Measurements from ENCODE around the gene OTUD4. TPM values are rescaled to one million over a fixed set of nuclear protein-coding genes. Genes with fewer than 3 reads are reported as not detected.
"Not testable (repeated sequence)": the region's sequence is repeated elsewhere in the genome, so short reads cannot be mapped to it uniquely, and the experiment has no call there.

Gene OTUD4
- total RNA-seq, 2 donors from 2014 or later = 60.9 to 63.8 TPM

DNA sequence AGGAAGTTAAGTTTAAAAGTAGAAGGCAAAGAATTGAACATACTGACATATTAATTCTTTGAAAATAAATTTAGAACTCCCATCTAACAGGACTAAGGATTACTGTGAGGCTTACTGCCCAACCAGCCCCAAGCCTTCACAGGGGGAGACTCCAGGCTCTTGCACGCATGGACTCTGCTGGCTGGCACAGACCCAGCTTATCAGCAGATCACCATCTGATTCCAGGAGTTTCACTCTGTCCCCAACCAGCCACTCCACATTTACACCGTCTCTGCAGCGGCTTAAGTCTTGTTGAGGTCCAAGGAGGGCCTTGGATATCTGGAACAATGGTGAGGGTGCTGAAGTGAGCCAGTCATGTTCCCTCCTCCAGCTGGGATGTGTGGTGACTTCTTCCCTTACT is 16.4 kb upstream of the OTUD4 start:
- peaks cover 43% of the 10 kb centered on the region for H3K27me3 Mint-ChIP-seq
- DNase-seq (no peak), ATAC-seq (no peak)
- no peaks in the 10 kb centered on the region for H3K9me3 ChIP-seq (ENCODE audit: control insufficient read depth, low read length, poor library complexity, severe bottlenecking)
- H3K4me1 Mint-ChIP-seq = no peaks in the 10 kb centered on the region
- no peak overlapping the region for H3K4me3 Mint-ChIP-seq
- peaks cover 4% of the 10 kb centered on the region for H3K36me3 Mint-ChIP-seq (ENCODE audit: low read depth)
- H3K27ac Mint-ChIP-seq = no peak overlapping the region

DNA sequence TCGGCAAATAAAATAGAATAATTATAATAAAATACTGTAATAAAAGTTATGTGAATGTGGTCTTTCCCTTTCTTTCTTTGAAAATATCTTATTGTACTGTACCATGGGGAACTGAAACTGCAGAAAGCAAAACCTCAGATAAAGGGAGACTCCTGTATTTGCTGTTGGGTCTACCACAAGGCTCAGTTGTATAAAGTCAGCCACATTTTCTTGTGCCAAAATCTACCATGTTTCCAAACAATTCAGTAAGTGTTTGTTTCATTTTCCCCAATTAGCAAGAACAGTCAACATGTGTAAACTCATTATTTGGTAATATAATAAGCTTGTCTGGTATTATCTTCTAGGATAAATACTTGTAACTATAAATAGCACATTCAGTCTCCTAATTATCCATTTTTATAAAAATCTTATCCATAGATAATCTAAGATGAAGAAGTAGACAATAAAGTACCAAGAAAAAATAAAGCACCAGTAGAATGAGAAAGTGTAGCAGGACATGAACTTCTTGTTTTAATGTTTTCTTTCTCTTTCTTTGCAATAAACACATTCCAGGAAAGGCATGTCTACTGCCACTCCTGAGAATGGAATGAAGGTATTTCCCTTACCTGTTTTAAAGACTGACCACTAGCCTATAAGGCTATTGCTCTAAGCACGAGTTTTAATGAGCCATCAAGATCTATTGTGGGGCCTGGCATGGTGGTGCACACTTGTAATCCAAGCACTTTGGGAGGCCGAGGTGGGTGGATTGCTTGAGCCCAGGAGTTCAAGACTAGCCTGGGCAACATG is 15.0 kb upstream of the OTUD4 start:
- Mint-ChIP-seq H3K4me3 (no peak overlapping the region), H3K27ac (no peak overlapping the region), H3K36me3 (ENCODE audit: low read depth) (peaks cover 4% of the 10 kb centered on the region), H3K4me1 (no peaks in the 10 kb centered on the region), H3K27me3 (peaks cover 40% of the 10 kb centered on the region)
- ATAC-seq = no peak
- DNase-seq = no peak
- H3K9me3 ChIP-seq (ENCODE audit: control insufficient read depth, low read length, poor library complexity, severe bottlenecking) = no peaks in the 10 kb centered on the region

DNA sequence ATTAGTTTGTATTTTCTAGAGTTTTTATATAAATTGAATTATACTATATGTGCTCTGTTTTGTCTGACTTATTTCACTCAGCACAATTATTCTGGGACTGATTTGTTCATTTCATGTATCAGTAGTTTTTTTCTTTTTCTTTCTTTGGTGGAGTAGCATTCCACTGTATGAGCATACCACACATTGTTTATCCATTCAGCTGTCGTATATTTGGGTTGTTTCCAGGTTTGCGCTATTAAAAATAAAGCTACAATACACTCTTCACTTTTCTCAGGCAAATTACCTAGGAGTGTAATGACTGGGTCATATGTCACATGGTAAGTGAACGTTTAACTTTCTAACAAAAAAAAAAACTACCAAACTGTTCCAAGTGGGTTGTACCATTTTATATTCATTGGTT is 9.6 kb upstream of the OTUD4 start:
- Mint-ChIP-seq H3K27ac (no peak overlapping the region), H3K4me1 (peaks cover 2% of the 10 kb centered on the region), H3K36me3 (ENCODE audit: low read depth) (peaks cover 4% of the 10 kb centered on the region), H3K4me3 (no peak overlapping the region), H3K27me3 (no peaks in the 10 kb centered on the region)
- ATAC-seq = no peak
- DNase-seq = no peak
- H3K9me3 ChIP-seq (ENCODE audit: control insufficient read depth, low read length, poor library complexity, severe bottlenecking) = no peaks in the 10 kb centered on the region

DNA sequence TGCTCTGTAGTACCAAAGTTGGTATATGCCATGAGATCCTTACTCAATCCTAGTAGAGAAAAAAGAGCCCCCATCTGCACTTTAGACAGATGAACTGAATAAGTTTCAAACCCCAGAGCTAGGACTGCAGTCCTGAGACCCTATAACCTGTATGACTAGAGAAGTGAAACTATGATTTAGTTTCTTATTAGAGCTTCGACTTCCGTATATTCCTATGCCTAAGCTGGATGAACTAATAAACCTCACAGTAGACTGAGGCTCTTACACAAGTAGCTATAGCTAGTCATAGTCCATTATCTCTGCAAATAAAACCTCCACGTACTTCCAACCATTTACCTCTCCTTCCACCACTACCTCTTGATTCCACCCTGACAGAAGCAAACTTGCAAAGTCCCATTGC is 6.3 kb upstream of the OTUD4 start:
- no peaks in the 10 kb centered on the region for H3K9me3 ChIP-seq (ENCODE audit: control insufficient read depth, low read length, poor library complexity, severe bottlenecking)
- ATAC-seq (no peak), DNase-seq (no peak)
- no peak overlapping the region for H3K27ac Mint-ChIP-seq
- no peak overlapping the region for H3K4me3 Mint-ChIP-seq
- H3K4me1 Mint-ChIP-seq = peaks cover 2% of the 10 kb centered on the region
- H3K36me3 Mint-ChIP-seq (ENCODE audit: low read depth) = peaks cover 3% of the 10 kb centered on the region
- no peaks in the 10 kb centered on the region for H3K27me3 Mint-ChIP-seq

DNA sequence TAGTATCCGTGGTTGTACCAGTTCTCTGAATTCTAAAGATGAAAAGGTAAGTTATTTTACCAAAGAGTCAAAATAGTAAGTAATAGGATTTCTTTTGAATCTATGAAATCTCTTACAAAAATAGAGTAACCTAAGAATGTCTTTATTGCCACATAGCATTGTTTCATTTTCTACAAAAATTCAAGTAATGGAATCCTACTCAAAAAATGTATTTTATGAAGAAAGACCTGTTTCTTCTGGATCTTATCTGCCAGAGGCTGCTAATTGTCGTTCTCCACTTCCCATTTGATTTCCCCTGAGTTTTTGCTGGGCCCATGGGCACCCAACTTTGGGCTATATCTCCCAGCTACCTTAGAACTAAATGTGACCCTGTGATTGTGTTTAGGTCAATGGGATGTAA is 3.2 kb upstream of the OTUD4 start:
- peaks cover 3% of the 10 kb centered on the region for H3K36me3 Mint-ChIP-seq (ENCODE audit: low read depth)
- ATAC-seq = no peak
- no peak overlapping the region for H3K4me3 Mint-ChIP-seq
- DNase-seq = no peak
- no peak overlapping the region for H3K27ac Mint-ChIP-seq
- H3K4me1 Mint-ChIP-seq = peaks cover 11% of the 10 kb centered on the region
- H3K9me3 ChIP-seq (ENCODE audit: control insufficient read depth, low read length, poor library complexity, severe bottlenecking) = no peaks in the 10 kb centered on the region
- no peaks in the 10 kb centered on the region for H3K27me3 Mint-ChIP-seq

DNA sequence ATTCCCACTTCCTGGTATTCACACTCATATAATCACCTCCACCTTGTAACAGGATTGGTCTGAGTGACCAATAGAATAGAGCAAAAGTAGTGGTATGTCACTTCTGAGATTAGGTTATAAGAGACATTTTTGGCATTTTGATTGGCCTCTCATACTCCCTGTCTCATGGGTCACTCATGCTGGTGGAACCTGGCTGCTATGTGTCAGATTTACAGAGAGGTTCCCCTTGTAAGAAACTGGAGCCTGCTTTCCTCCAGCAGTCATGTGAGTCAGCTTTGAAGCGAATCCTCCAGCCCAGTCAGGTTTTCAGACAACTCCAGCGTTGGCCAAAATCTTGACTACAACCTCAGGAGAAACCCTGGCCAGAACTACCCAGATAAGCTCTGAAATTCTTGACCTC is 2.6 kb upstream of the OTUD4 start:
- H3K27ac Mint-ChIP-seq = no peak overlapping the region

DNA sequence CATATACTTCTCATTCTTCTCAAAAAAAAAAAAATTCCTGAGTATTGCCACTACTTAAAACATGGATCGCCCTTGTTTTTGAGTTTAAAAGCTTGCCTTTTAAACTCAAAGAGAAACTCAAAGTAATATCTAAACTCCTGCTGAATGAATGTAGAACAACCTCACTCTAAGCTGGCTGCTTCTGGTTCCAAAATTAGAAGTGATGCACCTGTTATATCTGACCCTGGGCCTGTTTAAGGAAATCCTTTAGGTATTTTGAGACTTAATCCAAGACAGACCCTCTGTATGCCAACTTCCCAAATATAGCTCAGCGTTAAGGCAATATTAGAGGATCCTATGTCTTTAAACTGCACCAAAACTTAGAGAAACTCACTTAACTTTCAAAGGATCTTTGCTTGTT is 1.8 kb upstream of the OTUD4 start:
- no peaks in the 10 kb centered on the region for H3K27me3 Mint-ChIP-seq
- H3K27ac Mint-ChIP-seq = no peak overlapping the region
- peaks cover 3% of the 10 kb centered on the region for H3K36me3 Mint-ChIP-seq (ENCODE audit: low read depth)
- H3K9me3 ChIP-seq (ENCODE audit: control insufficient read depth, low read length, poor library complexity, severe bottlenecking) = no peaks in the 10 kb centered on the region
- no peak for ATAC-seq
- peaks cover 19% of the 10 kb centered on the region for H3K4me1 Mint-ChIP-seq
- DNase-seq = no peak
- H3K4me3 Mint-ChIP-seq = no peak overlapping the region

More for the DNA sequence above, 2.6 kb upstream of the OTUD4 start:
- no peaks in the 10 kb centered on the region for H3K9me3 ChIP-seq (ENCODE audit: control insufficient read depth, low read length, poor library complexity, severe bottlenecking)
- Mint-ChIP-seq H3K36me3 (ENCODE audit: low read depth) (peaks cover 3% of the 10 kb centered on the region), H3K27me3 (no peaks in the 10 kb centered on the region), H3K4me3 (no peak overlapping the region), H3K4me1 (peaks cover 15% of the 10 kb centered on the region)
- DNase-seq = no peak
- ATAC-seq = no peak

DNA sequence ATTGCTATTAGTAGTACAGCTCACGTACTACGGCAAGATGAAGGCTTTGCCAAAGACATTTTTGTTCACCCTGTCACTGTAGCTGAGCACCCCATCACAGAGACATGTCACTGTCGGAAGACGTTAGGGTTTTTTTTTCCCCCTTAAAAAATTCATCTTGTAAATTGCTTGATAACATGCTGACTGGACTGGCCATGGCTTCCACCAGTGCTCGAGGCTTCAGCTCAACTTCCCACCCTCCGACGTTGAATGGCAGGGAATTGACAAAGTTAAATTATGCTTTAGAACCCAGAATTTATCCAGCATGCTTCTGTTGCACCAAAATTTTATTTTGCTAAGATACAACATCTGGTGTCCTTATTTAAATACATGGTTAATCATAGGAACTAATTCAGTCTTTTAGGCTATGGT is 707 bp upstream of the OTUD4 start:
- H3K4me1 Mint-ChIP-seq = peaks cover 18% of the 10 kb centered on the region
- no peaks in the 10 kb centered on the region for H3K9me3 ChIP-seq (ENCODE audit: control insufficient read depth, low read length, poor library complexity, severe bottlenecking)
- H3K27ac Mint-ChIP-seq = peak overlapping the region; percentile 53
- peaks cover 3% of the 10 kb centered on the region for H3K36me3 Mint-ChIP-seq (ENCODE audit: low read depth)
- DNase-seq = no peak
- no peak for ATAC-seq
- H3K4me3 Mint-ChIP-seq = peak overlapping the region; percentile 94
- no peaks in the 10 kb centered on the region for H3K27me3 Mint-ChIP-seq

DNA sequence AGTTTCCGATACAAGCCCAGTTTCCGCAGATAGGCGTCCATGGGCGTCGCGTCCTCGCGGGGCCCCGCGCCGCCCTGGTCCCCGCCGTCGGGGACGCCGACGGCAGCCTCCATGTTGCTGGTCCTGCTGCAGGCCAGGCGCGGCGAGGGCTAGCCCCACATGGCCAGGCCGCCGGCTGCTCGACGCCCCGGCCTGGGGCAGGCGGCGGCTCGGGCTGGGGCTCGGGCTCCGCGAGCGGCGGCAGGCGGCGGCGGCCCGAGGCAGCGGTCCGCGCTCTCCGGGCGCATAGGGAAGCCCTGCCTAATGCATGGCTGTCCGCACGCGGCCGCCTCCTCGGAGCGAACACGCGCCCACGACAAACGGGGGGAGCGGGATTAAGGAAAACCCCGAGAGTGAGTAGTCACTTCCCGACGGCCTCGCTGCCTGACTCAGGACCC is 510 bp downstream of the OTUD4 start:
- ATAC-seq = peak; percentile 34
- not testable (repeated sequence) for H3K9me3 ChIP-seq (ENCODE audit: control insufficient read depth, low read length, poor library complexity, severe bottlenecking); DNase-seq; H3K27me3 Mint-ChIP-seq; H3K36me3 Mint-ChIP-seq (ENCODE audit: low read depth)
- H3K27ac Mint-ChIP-seq = peak overlapping the region; percentile 95
- peak overlapping the region; percentile 94 for H3K4me3 Mint-ChIP-seq
- H3K4me1 Mint-ChIP-seq = peaks cover 23% of the 10 kb centered on the region

DNA sequence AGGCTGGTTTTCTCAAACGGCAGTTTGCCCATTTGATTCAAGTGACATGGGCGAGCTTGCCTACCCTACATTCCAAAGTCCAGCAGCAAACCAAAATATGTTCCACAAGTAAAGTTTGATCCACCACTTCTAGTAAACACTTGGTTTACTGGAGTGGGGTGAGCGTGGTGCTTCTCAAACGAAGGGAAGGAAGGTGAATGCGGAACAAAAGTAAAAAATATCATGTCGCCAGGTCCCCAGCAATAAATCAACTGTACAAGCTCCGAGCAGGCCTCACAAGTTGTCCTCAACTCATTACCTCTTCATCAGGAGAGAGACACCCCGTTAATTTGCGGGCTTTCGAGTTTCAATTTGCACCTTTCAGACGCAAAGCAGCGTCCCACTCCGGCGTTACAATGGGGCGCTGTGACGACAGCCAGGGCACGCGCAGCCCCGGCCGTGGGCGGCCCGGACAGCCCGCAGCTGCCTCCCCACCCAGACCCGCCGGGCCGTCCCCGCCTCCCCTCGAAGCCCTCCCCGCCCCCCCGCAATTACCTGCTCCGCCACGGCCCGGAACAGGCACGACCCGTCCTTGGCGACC is 1.0 kb downstream of the OTUD4 start:
- Mint-ChIP-seq H3K27me3 (no peaks in the 10 kb centered on the region), H3K4me1 (peaks cover 28% of the 10 kb centered on the region), H3K27ac (peak overlapping the region; percentile 95), H3K4me3 (peak overlapping the region; percentile 94), H3K36me3 (ENCODE audit: low read depth) (no peaks in the 10 kb centered on the region)
- peak; percentile 51 to 69 (median 69) for DNase-seq
- peak; percentile 45 for ATAC-seq
- H3K9me3 ChIP-seq (ENCODE audit: control insufficient read depth, low read length, poor library complexity, severe bottlenecking) = no peaks in the 10 kb centered on the region

DNA sequence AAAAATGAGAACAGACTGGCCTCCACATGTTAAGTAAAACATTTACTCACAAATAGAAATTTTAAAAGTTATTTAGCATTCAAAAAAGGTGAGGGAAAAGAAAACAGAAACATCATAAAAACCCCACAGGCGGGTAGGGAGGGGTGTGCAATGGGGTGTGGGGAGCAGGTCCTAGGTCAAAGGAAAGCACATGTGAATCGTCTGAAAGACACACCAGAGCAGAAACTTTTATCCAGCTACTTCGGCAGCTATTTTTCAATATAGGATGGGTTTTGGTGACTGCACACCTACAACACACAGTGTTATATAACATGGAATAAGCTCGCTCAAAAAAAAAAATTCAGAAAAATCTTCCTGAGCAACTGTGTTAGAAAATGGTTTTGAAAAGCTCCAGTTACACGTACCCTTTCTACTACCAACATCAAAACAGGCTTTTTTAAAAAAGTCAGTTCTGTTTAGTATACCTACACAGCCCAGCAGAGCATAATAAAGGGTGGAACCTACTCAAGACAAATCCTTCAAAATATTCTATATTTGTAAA is 1.6 kb downstream of the OTUD4 start:
- ATAC-seq = no peak
- H3K4me3 Mint-ChIP-seq = peak overlapping the region; percentile 94
- H3K4me1 Mint-ChIP-seq = peaks cover 31% of the 10 kb centered on the region
- H3K36me3 Mint-ChIP-seq (ENCODE audit: low read depth) = peaks cover 3% of the 10 kb centered on the region
- no peaks in the 10 kb centered on the region for H3K27me3 Mint-ChIP-seq
- no peak for DNase-seq
- no peaks in the 10 kb centered on the region for H3K9me3 ChIP-seq (ENCODE audit: control insufficient read depth, low read length, poor library complexity, severe bottlenecking)
- peak overlapping the region; percentile 95 for H3K27ac Mint-ChIP-seq

DNA sequence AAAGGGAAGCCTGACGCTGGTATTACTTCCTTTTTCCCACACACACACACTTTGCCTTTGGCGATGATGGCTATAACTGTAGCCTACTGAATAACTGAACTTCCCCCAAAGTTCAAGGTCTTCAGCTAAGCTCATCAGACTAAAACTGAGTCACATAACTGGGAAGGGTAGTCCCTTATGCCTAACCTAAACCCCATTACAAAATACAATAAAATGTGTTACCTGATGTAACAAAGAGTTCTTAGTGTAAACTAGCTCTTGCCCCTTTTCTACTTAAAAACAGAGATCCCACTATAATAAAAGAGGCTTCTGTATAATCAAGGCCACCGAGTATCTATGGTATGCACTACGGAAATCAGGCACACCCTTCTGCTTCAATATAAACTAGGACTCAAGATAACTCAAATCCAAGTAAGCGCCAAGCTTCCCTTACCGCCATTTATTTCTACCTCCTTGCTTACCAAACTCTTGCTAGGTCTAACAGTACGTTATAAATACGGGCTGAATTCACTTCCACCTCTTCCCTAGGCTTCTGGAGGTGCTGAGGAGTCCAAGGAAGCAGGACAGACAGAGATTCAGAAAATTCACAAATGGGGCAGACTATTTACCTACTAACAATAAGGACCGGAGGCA is 2.4 kb downstream of the OTUD4 start:
- Mint-ChIP-seq H3K4me1 (peaks cover 33% of the 10 kb centered on the region), H3K36me3 (ENCODE audit: low read depth) (peaks cover 3% of the 10 kb centered on the region), H3K27ac (peak overlapping the region; percentile 95), H3K27me3 (no peaks in the 10 kb centered on the region), H3K4me3 (peak overlapping the region; percentile 94)
- DNase-seq = no peak
- no peaks in the 10 kb centered on the region for H3K9me3 ChIP-seq (ENCODE audit: control insufficient read depth, low read length, poor library complexity, severe bottlenecking)
- no peak for ATAC-seq

DNA sequence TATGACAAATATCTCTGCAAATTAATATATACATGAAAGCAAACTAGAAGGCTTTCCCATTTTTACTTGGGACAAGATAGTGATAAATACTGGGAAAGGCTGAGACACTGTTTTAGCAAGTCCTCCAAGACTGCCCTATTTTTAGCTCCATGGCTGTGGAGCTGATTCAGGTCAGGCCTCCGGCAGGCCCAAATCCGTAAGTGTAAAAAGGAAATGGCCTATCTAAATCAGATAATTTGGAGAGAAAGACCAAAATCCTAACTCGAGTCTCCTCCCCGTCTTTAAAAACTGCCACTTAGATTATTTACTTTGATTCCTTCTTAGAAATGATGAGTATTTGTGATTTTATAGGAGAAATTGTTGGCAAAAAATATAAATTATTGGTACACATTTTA is 2.9 kb downstream of the OTUD4 start:
- Mint-ChIP-seq H3K4me3 (peak overlapping the region; percentile 94), H3K4me1 (peaks cover 33% of the 10 kb centered on the region), H3K27ac (peak overlapping the region; percentile 95), H3K36me3 (ENCODE audit: low read depth) (peaks cover 3% of the 10 kb centered on the region), H3K27me3 (no peaks in the 10 kb centered on the region)
- no peak for DNase-seq
- H3K9me3 ChIP-seq (ENCODE audit: control insufficient read depth, low read length, poor library complexity, severe bottlenecking) = no peaks in the 10 kb centered on the region
- ATAC-seq = no peak

Data from T-helper 17 cell (primary cell).